Caco-2 (cell line): Measurements from ENCODE around the gene XPR1. TPM values are rescaled to one million over a fixed set of nuclear protein-coding genes. Genes with fewer than 3 reads are reported as not detected.

ENCODE experiments used
- BruUV-seq: library from RNA; stranded (reverse); fragments of 400-500 nt; replicated peaks from 2 replicates; lab custom pipeline; 2021; lab: Mats Ljungman, UMichigan
- CTCF ChIA-PET: fragments of 300-600 bp; sonication (Branson Sonifier 250); formaldehyde crosslinking; loops from one replicate; lab custom pipeline; 2022; ENCODE audit warnings: antibody characterized with exemption; lab: Charles Lee
- POLR2A ChIA-PET: fragments of 300-600 bp; sonication (Branson Sonifier 250); formaldehyde crosslinking; loops from one replicate; lab custom pipeline; 2022; ENCODE audit warnings: antibody characterized with exemption; lab: Charles Lee
- DNase-seq, 2 experiments: peaks; one replicate each; pipeline versions ENCODE4 v3.0.0 to v3.0.0-alpha.2; 2020 to 2022
- H3K27me3 ChIP-seq: replicated peaks from 2 replicates; pipeline ENCODE4 v1.6.0; 2011; ENCODE audit warnings: low read length; ENCODE audit not compliant: control insufficient read depth, insufficient read depth
- H3K36me3 ChIP-seq: 2 replicates; pipeline ENCODE4 v1.5.1; 2011; ENCODE audit warnings: low read length; ENCODE audit not compliant: control insufficient read depth, insufficient read depth
- H3K4me1 ChIP-seq: fragments of 250-450 bp; sonication (Bioruptor Pico); 2 replicates; pipeline ENCODE4 v1.5.1; 2020; ENCODE audit warnings: mild to moderate bottlenecking
- H3K4me3 ChIP-seq: 2 replicates; pipeline ENCODE4 v1.5.1; 2011; ENCODE audit warnings: low read depth, mild to moderate bottlenecking, control low read depth, low read length
- H3K9me3 ChIP-seq: fragments of 250-450 bp; sonication (Bioruptor Pico); 2 replicates; pipeline ENCODE4 v1.5.1; 2020; ENCODE audit warnings: mild to moderate bottlenecking, moderate library complexity
- H3K27ac Mint-ChIP-seq: one replicate; pipeline ENCODE4 v1.8.0; 2022; ENCODE audit warnings: mixed read lengths; ENCODE audit not compliant: unreplicated experiment
- H3K27me3 Mint-ChIP-seq: one replicate; pipeline ENCODE4 v1.8.0; 2022; ENCODE audit warnings: mixed read lengths; ENCODE audit not compliant: insufficient read depth, unreplicated experiment
- H3K36me3 Mint-ChIP-seq: one replicate; pipeline ENCODE4 v1.8.0; 2022; ENCODE audit warnings: mild to moderate bottlenecking, mixed read lengths; ENCODE audit not compliant: insufficient read depth, unreplicated experiment
- H3K4me1 Mint-ChIP-seq: one replicate; pipeline ENCODE4 v1.8.0; 2022; ENCODE audit warnings: low read depth, mixed read lengths; ENCODE audit not compliant: unreplicated experiment
- H3K4me3 Mint-ChIP-seq: one replicate; pipeline ENCODE4 v1.8.0; 2022; ENCODE audit warnings: mild to moderate bottlenecking, moderate library complexity, mixed read lengths; ENCODE audit not compliant: unreplicated experiment
- H3K9me3 Mint-ChIP-seq: one replicate; pipeline ENCODE4 v1.8.0; 2022; ENCODE audit warnings: mixed read lengths; ENCODE audit not compliant: unreplicated experiment
- CTCF ChIP-seq, 2 experiments: fragments of 200-600 bp in 1 of 2; IDR thresholded peaks; 1 replicate in 1 of 2; 2 replicates in 1 of 2; pipeline versions ENCODE4 v1.5.1 to v1.8.0; 2011 to 2022; ENCODE audit warnings: antibody characterized with exemption in 1 of 2, control low read depth in 1 of 2, inconsistent platforms in 1 of 2, low read depth in 1 of 2, low read length in 1 of 2, mild to moderate bottlenecking in 1 of 2, moderate library complexity in 1 of 2; ENCODE audit not compliant: insufficient read depth in 1 of 2, severe bottlenecking in 1 of 2, unreplicated experiment in 1 of 2
- intact Hi-C: fragments of 100-400 bp; cut with micrococcal nuclease; formaldehyde crosslinking; loops from one replicate; pipeline ENCODE4 v1.10.0; 2022; ENCODE audit not compliant: unreplicated experiment
- total RNA-seq: library from RNA; stranded (reverse); gene quantifications from 2 replicates; pipeline ENCODE4 v1.2.3, GENCODE V29; 2022

Gene XPR1
- total RNA-seq, 1 experiment from 2014 or later: 34.4 TPM

GRCh38 chr1:180745098-180745497 is 113.3 kb downstream of the XPR1 start:
- peaks cover 10% of the 10 kb centered on the region for H3K36me3 Mint-ChIP-seq
- Histone ChIP-seq H3K36me3 (no peaks in the 10 kb centered on the region), H3K9me3 (peaks cover 9% of the 10 kb centered on the region), H3K4me3 (no peak overlapping the region), H3K27me3 (no peaks in the 10 kb centered on the region), H3K4me1 (no peaks in the 10 kb centered on the region)
- POLR2A ChIA-PET: no interaction called here
- peaks cover 20% of the 10 kb centered on the region for H3K9me3 Mint-ChIP-seq
- no peak overlapping the region for H3K4me3 Mint-ChIP-seq
- intact Hi-C loops: no loop called here
- H3K27me3 Mint-ChIP-seq: no peaks in the 10 kb centered on the region
- H3K27ac Mint-ChIP-seq: peak overlapping the region; percentile 35
- DNase-seq: no peak
- CTCF ChIA-PET: interaction anchor here (0.6 kb wide), 1 partner anchor 96 kb away, joined by 4 read pairs; no protein-coding TSS in a partner anchor
- no peaks in the 10 kb centered on the region for H3K4me1 Mint-ChIP-seq
- BruUV-seq: no TSS peak
- TF ChIP-seq CTCF (IDR thresholded peaks at IDR 0.05; ENCODE audit: insufficient read depth in 1 of 2, low read depth in 1 of 2, low read length in 1 of 2, severe bottlenecking in 1 of 2, unreplicated experiment in 1 of 2): no peak

GRCh38 chr1:180751921-180752320 is 120.1 kb downstream of the XPR1 start:
- intact Hi-C loops: no loop called here
- POLR2A ChIA-PET: no interaction called here

GRCh38 chr1:180754453-180754852 is 122.6 kb downstream of the XPR1 start:
- H3K4me1 ChIP-seq: no peaks in the 10 kb centered on the region
- Mint-ChIP-seq H3K4me1 (no peaks in the 10 kb centered on the region), H3K27me3 (no peaks in the 10 kb centered on the region), H3K36me3 (no peaks in the 10 kb centered on the region), H3K27ac (no peak overlapping the region), H3K4me3 (no peak overlapping the region), H3K9me3 (no peaks in the 10 kb centered on the region)
- DNase-seq: no peak
- intact Hi-C loops: no loop called here
- POLR2A ChIA-PET: no interaction called here
- BruUV-seq: no TSS peak
- TF ChIP-seq CTCF (IDR thresholded peaks at IDR 0.05; ENCODE audit: insufficient read depth in 1 of 2, low read depth in 1 of 2, low read length in 1 of 2, severe bottlenecking in 1 of 2, unreplicated experiment in 1 of 2): no peak
- no peaks in the 10 kb centered on the region for H3K9me3 ChIP-seq
- CTCF ChIA-PET: no interaction called here
- H3K4me3 ChIP-seq: no peak overlapping the region
- H3K27me3 ChIP-seq: no peaks in the 10 kb centered on the region
- H3K36me3 ChIP-seq: no peaks in the 10 kb centered on the region

More at GRCh38 chr1:180751921-180752320, 120.1 kb downstream of the XPR1 start:
- Histone ChIP-seq H3K4me3 (no peak overlapping the region), H3K4me1 (no peaks in the 10 kb centered on the region), H3K9me3 (no peaks in the 10 kb centered on the region), H3K27me3 (no peaks in the 10 kb centered on the region), H3K36me3 (no peaks in the 10 kb centered on the region)
- no peaks in the 10 kb centered on the region for H3K27me3 Mint-ChIP-seq
- H3K36me3 Mint-ChIP-seq: no peaks in the 10 kb centered on the region
- no TSS peak for BruUV-seq
- no peak overlapping the region for H3K4me3 Mint-ChIP-seq
- CTCF ChIA-PET: no interaction called here
- H3K27ac Mint-ChIP-seq: no peak overlapping the region
- no peak for DNase-seq
- H3K9me3 Mint-ChIP-seq: no peaks in the 10 kb centered on the region
- H3K4me1 Mint-ChIP-seq: no peaks in the 10 kb centered on the region
- TF ChIP-seq CTCF (IDR thresholded peaks at IDR 0.05; ENCODE audit: insufficient read depth in 1 of 2, low read depth in 1 of 2, low read length in 1 of 2, severe bottlenecking in 1 of 2, unreplicated experiment in 1 of 2): no peak
